NCI-H1105 treated with DMSO at 0.1 percent for 48 hours (cell line): ENCODE measurements around the gene TOLLIP.
"Not testable (repeated sequence)": the region's sequence is repeated elsewhere in the genome, so short reads cannot be mapped to it uniquely, and the experiment has no call there.

ENCODE experiments used
- DNase-seq: peaks from one replicate; lab custom pipeline; 2025; lab: John Stamatoyannopoulos, UW

TOLLIP gene

GRCh38 chr11:1245717-1246116, 63.7 kb downstream of the TOLLIP start:
- not testable (repeated sequence) for DNase-seq

DNA sequence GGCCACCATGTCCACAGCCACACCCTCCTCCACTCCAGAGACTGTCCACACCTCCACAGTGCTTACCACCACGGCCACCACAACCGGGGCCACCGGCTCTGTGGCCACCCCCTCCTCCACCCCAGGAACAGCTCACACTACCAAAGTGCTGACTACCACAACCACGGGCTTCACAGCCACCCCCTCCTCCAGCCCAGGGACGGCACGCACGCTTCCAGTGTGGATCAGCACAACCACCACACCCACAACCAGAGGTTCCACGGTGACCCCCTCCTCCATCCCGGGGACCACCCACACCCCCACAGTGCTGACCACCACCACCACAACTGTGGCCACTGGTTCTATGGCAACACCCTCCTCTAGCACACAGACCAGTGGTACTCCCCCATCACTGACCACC, 64.9 kb downstream of the TOLLIP start:
- not testable (repeated sequence) for DNase-seq

DNA sequence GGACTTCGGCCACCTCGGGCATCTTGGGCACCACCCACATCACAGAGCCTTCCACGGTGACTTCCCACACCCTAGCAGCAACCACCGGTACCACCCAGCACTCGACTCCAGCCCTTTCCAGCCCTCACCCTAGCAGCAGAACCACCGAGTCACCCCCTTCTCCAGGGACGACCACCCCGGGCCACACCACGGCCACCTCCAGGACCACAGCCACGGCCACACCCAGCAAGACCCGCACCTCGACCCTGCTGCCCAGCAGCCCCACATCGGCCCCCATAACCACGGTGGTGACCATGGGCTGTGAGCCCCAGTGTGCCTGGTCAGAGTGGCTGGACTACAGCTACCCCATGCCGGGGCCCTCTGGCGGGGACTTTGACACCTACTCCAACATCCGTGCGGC, 65.9 kb downstream of the TOLLIP start:
- not testable (repeated sequence) for DNase-seq

- not testable (repeated sequence) for DNase-seq
Observed at GRCh38 chr11:1242751-1243150, 66.7 kb downstream of the TOLLIP start.

DNA sequence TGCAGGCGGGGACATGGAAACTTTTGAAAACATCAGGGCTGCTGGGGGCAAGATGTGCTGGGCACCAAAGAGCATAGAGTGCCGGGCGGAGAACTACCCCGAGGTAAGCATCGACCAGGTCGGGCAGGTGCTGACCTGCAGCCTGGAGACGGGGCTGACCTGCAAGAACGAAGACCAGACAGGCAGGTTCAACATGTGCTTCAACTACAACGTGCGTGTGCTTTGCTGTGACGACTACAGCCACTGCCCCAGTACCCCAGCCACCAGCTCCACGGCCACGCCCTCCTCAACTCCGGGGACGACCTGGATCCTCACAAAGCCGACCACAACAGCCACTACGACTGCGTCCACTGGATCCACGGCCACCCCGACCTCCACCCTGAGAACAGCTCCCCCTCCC, 67.1 kb downstream of the TOLLIP start:
- no peak for DNase-seq

GRCh38 chr11:1241706-1242105, 67.7 kb downstream of the TOLLIP start:
- DNase-seq = no peak

- DNase-seq = no peak
Observed at GRCh38 chr11:1240771-1241170, 68.7 kb downstream of the TOLLIP start.

- DNase-seq = no peak
Observed at GRCh38 chr11:1239596-1240205, 69.7 kb downstream of the TOLLIP start.

DNA sequence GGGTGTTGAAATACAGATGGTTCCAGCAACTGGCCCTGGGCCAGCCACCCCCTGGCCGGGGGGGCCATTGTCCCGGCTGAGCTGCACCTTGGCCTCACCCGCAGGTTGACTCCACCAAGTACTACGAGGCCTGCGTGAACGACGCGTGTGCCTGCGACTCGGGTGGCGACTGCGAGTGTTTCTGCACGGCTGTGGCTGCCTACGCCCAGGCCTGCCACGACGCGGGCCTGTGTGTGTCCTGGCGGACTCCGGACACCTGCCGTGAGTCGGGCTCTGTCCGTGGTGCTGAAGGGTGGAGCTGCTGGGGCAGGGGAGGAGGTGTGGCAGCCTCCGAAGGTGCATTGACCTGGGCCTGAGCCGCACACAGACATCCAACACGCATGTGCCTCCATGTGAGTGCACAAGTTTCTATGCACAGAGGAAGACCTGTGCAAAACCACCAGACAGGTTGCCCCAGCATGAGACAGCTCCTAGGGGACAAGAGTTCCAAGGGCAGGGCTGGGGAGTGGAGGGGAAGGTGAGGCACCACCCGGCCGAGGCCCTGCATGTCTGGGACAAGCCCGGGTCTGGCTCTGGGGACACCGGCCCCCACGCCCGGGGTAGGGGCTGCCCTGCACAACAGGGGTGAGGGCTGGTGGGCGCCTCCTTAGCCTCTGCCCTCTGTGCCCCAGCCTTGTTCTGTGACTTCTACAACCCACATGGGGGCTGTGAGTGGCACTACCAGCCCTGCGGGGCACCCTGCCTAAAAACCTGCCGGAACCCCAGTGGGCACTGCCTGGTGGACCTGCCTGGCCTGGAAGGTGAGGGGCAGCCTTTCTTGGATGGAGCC, 70.5 kb downstream of the TOLLIP start:
- DNase-seq = no peak

DNA sequence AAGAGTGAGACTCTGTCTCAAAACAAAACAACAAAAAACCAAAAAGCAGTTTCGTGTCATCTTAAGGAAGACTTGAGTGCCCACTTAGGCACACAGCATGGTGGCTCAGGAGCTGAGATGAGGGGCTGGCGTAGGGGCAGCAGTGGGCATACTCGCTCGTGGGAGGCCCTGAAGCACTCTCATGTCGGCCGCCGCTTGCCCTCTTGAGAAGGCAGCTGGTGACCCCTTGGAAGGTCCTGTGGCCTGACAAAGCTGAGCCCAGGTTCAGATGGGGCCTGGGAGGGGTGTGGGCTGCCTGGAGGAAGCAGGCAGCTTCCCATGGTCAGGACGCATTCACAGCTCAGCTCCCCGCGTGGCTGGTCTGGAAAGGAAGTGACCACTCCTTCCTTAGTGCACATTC, 71.6 kb downstream of the TOLLIP start:
- DNase-seq = no peak

GRCh38 chr11:1237128-1237580, 72.3 kb downstream of the TOLLIP start:
- no peak for DNase-seq

- DNase-seq = no peak
Observed at GRCh38 chr11:1236316-1237127, 72.9 kb downstream of the TOLLIP start.

DNA sequence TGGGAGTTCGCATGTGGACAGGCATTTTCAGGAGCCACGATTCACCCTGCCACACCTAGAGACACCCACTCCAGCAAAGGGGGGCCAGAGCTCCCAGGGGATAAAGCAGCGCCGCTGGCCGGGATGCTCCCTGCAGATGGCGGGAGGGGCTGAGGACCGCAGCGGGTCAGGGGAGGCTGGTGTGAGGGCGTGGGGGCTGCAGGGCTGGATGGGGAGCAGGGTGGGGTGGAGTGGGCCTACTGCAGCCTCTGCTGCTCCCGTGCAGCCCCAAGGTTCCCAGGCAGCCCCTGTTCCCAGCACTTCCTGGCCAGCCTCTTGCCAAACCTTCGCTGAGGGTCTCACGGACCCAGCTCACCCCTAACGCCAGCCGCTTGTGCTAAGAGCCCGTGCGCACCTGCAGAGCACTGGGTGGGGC, 73.5 kb downstream of the TOLLIP start:
- DNase-seq = no peak

- no peak for DNase-seq
Observed at GRCh38 chr11:1235306-1235900, 74.0 kb downstream of the TOLLIP start.

DNA sequence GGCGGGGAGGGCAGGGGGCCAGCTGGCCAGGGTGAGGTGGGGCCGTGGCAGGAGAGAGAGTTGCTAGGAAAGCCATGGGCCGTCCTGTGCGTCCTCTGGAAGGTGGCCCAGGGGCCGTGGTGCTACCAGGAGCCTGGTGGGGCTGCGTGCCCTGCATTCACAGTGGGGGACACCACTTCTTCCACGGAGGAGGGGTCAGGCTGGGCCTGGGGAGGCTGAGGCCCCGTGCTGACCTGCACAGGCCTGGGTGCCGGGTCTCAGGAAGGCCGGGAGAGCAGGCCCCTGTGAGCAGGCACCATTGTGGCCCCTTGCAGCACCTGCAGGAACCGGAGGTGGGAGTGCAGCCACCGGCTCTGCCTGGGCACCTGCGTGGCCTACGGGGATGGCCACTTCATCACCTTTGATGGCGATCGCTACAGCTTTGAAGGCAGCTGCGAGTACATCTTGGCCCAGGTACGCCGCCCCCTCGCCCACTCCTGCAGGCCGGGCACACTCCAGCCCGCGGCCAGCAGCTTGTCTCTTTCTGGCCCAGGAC, 74.6 kb downstream of the TOLLIP start:
- no peak for DNase-seq

DNA sequence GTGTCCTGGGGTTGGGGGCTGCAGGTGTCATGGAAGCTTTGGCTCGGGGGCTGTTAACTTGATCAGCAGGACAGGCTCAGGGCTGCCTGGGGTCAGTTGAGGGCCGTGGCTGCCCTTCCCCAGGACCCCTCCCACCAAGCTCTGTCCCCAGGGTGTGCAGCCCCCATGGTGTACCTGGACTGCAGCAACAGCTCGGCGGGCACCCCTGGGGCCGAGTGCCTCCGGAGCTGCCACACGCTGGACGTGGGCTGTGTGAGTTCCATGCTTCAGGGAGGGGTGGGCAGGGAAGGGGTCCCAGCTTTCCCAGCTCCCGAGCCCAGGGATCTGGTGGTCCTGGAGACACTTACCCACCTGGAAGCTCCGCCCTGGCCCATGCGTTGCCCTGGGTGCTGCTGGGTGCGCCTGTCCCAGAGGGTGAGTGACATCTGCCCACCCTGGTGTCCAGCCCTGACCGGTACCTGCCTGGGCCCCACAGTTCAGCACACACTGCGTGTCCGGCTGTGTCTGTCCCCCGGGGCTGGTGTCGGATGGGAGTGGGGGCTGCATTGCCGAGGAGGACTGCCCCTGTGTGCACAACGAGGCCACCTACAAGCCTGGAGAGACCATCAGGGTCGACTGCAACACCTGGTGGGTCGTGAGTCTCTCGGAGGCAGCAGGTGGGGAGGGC, 75.2 kb downstream of the TOLLIP start:
- DNase-seq = no peak

DNA sequence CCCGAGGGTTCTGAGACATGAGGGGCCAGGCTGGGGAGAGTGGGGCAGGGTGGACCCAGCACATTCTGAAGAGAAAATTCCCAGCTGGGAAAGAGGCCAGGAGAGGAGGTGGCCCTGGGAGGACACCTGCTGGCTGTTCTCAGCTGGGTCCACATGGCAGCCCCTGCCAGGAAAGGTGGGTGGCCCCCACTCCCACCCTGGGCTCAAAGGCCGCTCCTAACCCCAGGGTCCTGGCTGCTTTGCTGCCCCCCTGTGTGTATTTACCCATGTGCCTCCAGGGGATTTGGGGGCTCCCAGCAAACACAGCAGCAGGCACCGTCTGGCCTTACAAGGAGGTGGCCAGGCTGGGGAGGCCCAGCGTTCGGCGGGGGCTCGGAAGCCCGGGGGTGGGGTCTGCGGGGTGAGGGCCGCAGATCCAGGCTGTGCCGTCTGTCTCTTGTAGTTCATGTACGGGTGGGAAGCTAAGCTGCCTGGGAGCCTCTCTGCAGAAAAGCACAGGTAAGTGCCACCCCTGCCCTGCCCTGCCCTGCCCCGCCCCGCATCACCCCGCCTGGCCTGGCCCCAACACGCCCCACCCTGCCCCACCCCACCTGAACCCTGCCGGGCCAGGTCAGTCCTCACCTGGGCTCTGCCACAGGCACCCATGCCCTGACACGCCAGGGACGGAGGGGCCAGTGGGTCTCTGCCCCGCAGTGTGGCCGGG, 75.9 kb downstream of the TOLLIP start:
- no peak for DNase-seq

- DNase-seq = no peak
Observed at GRCh38 chr11:1232883-1233321, 76.5 kb downstream of the TOLLIP start.

DNA sequence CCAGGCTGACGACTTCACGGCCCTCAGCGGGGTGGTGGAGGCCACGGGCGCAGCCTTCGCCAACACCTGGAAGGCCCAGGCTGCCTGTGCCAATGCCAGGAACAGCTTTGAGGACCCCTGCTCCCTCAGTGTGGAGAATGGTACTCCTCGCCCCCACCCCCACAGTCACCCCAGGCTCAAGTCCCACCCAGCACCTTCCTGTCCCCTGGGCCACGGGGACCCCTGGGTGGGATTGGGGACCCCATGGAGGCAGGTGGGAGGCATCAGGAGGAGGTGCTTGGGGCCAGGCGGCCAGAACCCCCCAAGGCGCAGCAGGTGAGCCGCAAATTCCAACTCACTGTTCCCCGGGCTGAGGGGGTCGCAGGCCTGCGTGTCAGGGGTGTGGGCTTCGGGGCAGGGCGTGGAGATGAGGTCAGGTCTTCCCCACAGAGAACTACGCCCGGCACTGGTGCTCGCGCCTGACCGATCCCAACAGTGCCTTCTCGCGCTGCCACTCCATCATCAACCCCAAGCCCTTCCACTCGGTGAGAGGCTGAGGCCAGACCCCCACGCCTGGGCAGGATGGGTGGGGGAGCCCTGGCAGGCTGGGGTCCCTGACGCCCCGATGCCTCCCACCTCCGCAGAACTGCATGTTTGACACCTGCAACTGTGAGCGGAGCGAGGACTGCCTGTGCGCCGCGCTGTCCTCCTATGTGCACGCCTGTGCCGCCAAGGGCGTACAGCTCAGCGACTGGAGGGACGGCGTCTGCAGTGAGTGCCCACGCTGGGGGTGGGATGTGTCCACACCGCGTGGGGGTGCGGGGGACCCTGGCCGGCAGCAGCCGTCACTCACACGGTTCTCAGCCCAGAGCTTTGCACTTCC, 77.2 kb downstream of the TOLLIP start:
- DNase-seq = no peak
